Measurements from ENCODE around the gene ETFB. TPM values are rescaled to one million over a fixed set of nuclear protein-coding genes. Genes with fewer than 3 reads are reported as not detected.
A peak's percentile ranks its signal among the peaks of the same experiment; 100 is the strongest.

Gene ETFB
- polyA plus RNA-seq, 1 donor, result 50.3 TPM

DNA sequence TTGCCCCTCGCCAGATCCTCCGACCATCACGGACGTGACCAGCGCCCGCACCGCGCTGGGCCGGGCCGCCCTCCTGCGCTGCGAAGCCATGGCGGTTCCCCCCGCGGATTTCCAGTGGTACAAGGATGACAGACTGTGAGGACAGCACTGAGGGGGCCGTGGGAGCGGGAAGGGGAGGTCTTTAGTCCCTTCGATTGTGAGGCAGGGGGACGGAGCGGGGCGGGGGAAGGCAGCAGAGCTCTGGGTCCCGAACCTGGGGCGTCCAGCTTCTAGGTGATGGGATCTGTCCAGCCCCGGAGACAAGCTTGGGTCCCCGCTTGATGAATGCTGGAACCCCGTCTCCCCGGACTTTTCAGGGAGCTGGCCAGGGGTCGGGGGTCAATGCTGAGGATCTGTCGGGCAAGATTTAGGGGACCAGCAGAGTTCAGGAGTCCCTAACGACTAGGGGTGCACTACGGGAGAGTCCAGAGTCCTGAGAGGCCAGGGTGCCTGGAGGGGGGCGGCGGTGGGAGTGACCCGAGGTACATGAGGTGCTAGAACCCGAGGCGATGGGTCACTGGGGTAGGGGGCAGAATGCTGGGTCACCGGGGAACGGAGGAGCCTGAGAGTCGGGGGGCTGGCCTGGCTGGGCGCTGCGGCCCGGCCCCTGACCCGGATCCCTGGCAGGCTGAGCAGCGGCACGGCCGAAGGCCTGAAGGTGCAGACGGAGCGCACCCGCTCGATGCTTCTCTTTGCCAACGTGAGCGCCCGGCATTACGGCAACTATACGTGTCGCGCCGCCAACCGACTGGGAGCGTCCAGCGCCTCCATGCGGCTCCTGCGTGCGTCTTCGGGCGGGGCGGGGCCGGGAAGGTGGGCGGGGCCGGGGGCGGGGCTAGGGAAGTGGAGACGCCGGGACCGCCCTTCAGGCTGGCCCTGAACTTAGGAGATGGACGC is 38.9 kb downstream of the ETFB start:
- DNase-seq, result peak; percentile 32

DNA sequence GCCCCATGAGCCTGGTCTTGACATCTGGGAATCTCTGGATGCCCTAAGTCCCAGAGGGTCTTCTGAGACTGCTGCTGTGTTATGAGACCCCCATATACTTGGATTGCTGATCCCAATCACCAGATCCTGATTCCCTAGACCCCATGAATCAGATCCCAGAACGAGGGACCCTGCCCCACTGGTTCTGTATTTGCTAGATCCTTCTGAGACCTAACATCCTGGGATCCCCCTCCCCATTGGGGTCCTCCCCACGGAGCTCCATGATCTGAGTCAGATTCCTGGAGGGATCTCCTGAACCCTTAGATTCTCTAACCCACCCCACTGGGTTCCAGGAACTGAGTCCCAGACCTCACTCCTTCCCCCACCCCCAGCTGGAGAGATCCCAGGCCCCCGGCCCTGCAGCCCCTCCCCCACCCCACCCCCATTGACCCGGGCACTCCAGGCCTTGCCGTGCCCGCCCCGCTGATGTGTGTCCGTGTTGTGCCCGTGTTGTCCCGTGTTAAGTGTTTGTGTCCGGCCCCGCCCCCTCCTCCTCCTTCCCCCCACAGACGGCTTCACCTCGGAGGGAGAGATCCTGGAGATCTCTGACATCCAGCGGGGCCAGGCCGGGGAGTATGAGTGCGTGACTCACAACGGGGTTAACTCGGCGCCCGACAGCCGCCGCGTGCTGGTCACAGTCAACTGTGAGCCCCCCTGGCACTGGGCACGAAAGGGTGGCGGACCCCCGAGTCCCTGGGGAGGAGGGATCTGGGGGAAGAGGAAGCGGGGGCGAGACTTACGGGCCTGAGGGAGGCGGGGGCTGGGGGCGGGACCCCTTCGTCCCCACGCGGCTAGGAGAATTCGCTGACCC is 39.7 kb downstream of the ETFB start:
- no peak for DNase-seq

DNA sequence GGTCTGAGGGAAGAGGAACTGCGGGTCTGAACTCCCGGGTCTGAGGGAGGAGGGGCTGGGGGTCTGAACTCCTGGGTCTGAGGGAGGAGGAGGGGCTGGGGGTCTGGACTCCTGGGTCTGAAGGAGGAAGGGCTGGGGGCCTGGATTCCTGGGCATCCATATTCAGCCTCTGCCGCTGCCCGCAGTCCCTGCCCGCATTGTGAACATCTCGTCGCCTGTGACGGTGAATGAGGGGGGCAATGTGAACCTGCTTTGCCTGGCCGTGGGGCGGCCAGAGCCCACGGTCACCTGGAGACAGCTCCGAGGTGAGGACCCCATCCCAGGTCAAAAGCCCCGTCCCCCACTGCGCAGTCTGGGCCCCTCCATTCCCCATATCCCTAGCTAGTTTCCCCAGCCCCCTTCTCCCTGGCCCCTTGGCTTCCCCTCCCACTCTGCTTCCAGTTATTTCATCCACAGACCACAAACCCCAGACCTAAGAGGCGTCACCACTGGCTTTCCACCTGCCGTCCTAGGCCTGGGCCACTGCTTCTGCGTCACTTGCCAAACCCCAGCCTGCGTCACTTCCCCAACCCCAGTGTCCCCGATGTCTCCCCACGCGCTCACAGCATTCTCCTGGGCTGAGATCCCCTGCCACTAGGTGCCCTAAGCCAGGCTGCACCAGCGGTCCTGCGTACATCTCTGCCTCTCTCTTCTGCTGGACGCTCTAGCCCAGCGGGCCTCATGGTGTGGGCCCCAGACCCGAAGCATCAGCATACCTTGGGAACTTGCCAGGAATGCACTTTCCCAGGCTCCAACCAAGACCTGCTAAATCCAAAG is 40.8 kb downstream of the ETFB start:
- no peak for DNase-seq

DNA sequence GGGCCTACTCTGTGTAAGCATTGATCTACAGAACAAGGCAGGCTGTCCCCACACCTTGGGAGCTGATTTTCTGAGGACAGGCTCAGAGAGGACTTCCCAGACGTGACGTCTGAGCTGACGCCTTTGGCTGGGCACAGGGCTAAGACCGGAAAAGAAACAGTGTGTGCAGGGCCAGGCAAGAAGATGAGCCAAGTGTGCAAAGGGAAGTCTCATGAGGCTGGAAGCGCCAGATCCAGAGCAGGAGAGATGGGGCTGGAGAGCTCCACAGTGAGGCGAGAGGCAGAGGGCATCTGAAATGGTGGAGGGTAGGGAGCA is 42.1 kb downstream of the ETFB start:
- no peak for DNase-seq

DNA sequence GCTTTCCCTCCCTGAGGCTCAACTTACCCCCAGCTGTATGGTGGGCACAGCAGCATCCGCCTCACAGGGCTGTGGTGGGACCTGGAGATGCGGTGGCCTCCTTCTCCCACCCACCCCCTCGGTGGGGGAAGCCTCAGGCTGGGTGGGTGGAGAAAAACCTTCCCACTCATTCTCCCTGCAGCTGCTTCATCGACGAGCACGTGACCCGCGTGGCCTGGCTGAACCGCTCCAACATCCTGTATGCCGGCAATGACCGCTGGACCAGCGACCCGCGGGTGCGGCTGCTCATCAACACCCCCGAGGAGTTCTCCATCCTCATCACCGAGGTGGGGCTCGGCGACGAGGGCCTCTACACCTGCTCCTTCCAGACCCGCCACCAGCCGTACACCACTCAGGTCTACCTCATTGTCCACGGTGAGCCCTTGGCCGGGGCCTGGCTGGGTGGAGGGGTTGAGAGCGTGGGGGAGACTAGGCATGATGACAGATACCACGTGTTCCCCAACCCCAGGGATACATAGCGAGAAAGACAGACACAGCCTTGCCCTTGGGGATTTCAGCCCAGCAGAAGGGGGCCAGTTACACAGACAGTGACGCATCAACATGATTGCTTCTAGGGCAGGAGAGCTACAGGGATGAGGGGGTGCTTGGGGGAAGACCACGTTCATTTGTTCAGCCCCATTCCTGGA is 42.6 kb downstream of the ETFB start:
- DNase-seq, result no peak

DNA sequence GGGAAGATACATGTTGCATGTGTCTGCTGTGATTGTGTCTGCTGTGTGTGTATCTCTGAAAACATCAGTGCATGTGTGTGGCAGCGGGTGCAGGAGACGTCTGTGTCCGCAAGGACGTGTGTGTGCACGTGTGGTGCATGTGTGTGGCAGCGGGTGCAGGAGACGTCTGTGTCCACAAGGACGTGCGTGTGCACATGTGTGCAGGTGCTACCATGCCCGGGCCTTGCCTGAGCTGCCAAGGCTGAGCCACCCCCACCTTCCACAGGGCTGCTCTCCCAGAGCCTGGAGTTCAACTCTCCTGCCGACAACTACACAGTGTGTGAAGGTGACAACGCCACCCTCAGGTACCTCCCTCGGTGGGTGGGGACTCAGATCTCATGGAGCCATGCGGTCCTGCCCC is 44.4 kb downstream of the ETFB start:
- DNase-seq, result no peak

DNA sequence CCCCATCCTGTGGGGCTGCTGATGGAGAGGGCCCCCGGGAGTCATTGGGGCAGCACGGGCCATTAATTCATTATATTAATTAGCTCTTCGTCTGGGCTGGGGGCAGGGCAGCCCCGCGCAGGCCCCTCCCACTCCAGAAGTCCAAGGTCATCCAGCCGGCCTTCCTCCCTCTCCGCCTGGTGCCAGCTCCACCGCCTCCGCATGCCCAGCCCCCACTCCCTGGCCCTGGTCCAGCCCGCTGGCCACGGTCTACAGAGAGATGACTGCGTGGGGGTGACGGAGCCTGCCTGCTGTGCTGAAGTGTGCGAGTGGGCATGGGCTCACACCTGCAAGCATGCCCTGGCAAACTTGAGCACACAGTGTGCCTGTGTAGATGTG is 45.9 kb downstream of the ETFB start:
- DNase-seq, result no peak

DNA sequence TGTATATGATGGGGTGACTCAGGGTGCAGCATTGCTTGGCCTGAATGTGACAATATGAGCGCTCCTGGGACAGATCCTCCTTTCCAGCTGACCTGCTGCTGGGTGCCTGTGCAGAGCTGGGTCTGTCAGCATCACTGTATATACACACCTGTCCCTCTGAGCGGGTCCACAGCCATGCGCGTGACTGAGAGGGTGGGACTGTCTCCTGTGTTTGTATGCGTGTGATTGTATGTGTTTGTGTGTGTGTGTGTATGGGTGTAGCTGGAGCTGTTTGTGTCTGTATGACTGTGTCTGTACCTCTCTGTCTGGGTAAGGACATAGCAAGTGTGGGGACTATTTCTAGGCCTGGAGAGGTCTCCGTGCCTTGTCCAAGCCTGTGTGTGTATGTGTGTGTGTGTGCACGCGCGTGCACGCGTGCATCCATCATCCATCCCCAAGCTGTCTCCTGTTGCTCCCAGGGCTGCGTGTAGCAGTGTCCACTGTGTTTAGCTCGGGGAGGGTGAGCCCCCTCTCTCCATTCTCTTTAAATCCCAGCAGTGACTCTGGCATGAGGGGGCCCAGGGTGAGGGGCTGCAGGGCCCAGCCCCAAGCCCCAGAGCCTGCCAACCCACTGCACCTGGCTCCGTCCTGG is 46.4 kb downstream of the ETFB start:
- DNase-seq, result no peak

DNA sequence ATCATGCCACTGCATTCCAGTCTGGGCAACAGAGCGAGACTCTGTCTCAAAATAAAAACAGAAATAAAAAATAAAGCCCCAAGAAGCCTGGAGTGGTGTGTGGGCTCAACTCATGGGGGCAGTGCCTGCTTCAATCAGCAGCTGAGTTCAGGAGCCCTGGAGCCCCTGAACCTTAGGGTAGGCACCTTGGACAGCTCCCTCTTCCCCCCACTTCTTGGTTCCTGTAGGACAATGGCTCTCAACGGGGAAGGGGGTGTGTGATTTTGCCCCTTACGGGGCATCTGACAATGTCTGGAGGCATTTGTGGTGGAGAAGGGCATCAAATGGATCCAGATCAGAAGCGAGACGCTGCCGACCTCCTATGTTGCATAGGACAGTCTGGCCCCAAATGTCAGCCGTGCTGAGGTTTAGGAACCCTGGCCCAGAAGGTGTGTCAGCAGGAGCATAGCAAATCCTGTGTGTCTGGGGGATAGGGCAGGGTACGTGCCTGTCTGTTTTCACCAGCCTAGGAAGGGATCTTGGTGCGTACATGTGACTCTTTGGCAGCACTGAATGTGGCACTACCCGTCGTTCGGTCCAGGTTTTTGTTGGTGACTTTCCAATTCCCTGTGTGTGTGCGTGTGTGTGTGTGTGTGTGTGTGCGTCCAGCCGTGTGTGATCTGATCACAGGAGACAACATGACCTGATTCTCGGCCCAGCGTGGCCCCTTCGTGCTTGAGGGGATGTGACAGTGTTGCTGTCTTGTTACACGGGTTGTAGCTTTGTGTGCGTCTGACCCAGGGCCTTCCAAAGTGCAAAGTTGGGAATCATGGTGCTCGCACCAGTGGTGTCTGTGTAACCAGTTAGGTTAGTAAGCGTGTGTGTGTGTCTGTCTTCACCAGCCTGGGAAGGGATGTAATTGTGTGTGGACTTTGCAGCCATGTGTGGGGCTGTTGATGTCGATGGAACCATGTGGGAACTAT is 47.2 kb downstream of the ETFB start:
- no peak for DNase-seq

DNA sequence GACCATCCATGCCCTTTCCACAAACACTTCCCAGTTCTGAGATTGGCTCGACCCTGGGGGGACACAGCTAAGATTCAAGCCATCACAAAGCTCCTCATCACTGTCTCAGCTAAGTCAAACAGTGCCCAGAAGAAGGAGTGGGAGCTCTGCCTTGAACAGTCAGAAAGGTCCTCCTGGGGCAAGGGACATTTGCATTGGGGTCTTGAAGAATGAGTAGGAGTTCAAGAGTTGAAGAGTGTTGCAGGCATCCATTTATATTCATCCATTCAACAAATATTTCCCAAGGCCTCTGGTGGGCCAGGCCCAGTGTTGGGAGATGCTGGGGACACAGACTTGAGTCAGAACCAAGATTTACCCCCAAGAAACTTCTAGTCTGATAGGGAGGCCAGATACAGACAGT is 48.2 kb downstream of the ETFB start:
- no peak for DNase-seq

DNA sequence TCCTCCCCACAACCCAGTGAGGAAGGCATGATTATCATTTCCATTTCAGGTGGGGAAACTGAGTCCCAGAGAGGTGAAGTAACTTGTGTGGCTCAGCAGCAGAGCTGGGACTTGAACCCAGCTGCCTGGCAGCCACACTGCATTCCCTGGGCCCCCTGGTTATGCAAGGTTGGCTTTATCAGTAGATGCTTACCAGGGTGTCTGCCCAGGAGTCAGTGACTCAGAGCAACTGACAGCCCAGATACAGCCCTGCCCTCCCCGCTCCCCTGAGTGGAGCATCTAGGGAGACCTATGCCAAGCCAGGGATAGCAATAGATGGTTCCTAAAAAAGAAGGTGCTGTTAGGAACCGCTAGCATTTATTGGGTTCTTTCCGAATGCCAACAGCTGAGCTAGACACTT is 48.8 kb downstream of the ETFB start:
- DNase-seq, result no peak

DNA sequence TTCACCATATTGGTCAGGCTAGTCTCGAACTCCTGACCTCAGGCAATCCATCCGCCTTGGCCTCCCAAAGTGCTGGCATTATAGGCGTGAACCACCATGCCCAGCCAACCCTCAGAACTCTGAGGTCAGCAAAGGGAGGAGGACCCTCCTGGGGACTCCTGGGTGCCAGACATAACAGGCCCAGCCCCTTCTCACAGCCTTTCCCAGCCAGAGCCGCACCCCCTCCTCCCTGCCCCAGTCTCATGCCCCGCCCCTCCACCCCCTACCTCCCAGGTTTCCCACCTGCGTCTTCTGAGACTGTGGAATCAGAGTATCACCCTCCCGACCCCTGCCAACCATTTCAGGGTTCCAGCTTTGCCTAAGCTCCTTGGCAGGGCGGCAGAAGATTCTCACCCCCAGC is 49.5 kb downstream of the ETFB start:
- DNase-seq, result no peak

DNA sequence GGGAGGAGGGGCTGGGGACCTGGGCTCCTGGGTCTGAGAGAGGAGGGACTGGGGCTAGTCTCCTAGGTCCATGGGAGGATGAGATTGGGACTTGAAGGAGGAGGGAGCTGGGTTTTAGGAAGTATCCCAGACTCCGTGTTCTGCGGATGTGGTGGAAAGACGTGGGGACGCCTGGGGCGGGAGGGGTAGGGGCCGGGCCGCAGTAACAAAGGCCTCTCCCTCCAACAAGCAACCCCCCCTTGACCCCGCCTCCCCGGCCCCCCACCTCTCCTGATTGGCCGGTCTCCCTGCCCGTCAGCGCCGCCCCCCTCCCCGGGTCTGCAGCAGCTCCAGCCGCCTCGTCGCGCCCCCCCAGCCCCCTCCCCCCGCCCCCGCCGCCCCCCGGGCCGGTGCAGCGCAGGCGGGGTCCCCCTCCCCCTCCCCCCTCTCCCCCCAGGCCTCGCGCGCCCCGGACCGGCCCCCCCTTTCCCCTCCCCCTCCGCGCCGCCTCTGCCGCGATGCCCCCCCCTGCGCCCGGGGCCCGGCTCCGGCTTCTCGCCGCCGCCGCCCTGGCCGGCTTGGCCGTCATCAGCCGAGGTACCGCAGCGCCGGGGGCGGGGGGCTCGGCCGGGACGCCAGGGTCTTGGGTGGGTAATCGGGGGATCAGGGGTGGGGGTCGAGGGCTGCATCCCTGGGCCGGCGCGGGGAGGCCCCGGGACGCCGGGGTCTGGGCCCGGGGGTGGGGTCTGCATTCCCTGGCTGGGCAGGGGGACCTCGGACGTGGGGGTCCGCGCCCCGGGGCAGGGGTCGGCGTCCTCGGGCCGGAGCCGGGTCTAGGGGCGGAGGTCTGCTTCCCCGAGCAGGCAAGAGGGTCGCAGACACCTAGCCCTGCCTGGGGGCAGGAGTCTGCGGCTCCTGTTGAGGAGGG is 54.6 kb downstream of the ETFB start, which contains the start of gene IGLON5:
Gene IGLON5, plus strand, starts transcription at position 294 of the 907 bp plus-strand sequence. Its CDS starts 204 bp downstream, at position 498.
- no peak for DNase-seq

DNA sequence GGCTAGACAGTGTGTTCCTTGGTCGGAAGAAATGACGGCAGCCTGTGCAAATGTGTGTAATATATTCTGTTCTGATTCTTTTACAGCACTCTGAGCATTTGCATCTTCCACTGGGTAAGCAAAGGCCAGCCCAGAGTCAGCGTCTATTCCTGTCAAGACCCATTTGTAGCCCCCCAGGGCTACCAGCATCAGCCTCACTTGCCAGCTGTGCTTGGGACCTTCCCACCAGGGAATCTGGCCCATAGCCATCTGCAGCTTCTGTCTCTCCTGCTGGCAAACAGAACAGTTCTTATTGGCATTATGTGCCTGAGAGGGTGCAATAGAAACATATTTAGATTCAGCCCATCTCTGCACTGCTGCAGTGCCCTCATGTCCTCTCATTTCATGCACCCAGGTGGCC is 60.7 kb downstream of the ETFB start:
- DNase-seq, result no peak

DNA sequence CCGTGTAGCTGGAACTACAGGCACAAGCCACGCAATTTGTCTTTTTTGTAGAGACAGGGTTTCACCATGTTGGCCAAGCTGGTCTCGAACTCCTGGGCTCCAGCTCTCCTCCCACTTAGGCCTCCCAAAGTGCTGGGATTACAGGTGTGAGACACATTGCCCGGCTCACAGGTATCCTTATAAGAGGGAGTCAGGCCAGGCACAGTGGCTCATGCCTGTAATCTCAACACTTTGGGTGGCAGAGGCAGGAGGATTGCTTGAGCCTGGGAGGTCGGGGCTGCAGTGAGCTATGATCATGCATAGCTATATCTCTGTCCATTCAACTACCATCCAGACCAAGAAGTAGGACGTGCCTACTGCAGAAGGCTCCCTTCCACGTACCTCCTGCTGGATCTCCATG is 64.9 kb downstream of the ETFB start:
- DNase-seq, result no peak

DNA sequence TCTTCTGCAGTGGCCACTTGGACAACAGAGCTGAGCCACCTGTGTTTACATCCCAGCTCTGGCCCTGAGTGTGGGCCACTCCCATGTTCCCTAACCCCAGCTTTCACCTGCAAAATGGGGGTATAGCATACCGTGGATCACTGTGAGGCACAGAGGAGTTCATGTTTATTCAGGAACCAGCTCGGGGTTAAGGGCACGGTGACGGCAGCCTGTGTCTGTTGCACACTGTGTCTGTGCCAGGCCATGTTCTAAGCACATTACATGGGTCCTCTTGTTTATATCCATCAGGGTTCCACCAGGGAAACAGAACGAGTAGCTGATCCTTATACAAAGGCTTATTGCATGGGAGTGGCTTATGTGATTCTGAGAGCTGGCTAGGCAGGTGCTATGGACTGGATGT is 68.8 kb downstream of the ETFB start:
- no peak for DNase-seq

DNA sequence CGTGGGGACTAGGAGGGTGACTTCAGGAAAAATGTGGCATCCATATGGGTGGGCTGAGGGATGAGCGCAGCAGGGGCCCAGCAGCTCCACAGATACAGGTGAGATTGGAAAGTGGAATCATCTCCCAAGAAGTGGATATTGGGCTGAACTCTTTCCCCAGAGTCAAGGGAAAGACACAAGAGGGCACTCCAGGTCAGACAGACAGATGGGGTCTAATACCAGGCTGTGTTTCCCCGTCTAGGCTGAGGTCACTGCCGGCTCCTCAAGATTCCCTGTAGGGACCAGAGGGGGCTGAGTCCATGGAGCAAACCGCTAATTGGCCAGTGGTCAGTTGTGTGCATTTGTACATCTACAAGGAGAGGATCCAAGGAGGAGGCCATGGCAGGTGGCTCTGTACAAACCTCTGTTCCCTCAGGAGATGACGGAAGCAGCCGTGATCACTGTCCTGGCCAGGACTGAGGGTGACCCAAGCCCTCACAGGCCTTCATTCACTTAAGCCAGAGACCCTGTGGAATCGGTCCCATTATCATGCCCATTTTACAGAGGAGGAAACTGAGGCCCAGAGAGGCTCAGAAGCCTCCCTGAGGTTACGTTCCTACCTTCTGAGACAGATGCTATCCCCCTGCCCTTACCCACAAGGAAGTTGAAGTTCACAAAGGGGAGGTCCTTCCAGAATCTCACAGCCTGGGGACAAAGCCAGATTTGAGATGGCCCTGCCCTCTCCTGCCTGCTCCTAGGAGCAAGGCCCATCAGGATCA is 69.7 kb downstream of the ETFB start:
- no peak for DNase-seq

DNA sequence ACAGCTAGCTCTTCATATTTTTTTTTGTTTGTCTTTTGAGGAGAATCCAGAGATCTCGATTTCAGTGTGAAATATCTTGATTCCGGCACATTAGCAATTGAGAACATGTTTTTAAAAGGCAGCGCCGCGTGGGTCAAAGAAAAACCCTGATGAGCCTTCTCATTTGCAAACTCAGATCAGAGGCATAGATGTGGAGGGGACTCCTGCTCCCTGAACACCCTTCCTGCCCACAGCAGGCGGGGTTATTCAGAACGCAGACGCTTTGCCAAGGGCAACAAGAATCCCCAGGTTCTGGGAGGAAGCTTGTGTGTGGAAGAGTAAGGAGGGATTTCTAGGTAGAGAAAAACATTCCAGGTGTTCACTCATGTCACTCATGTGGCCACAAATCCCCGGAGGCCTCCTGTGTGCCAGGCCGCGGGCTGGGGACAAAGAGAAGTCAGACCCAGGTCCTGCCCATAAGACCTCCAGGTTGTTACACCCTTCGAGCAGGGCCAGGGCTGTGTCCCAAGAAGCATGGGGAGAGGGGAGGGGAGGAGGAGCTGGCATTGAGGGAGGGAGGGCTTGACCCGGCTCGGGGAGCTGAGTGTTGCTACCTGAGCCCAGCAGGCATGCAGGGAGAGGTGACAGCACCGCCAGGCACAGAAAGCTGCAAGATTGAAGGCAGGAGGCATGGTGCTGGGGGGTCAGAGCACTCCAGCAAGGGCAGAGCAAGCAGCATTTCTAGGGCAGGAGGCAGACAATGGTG is 70.6 kb downstream of the ETFB start:
- DNase-seq, result no peak

Data from hindlimb muscle (tissue), 1 donor.